GM23338 (cell line): ENCODE results near the gene DLX4.

Source experiments
- CREB1 ChIP-seq: fragments of 250-450 bp; sonication (Bioruptor Pico); IDR thresholded peaks from 2 replicates; pipeline ENCODE4 v1.5.0; 2020; ENCODE audit warnings: low read depth, mild to moderate bottlenecking, moderate library complexity
- EZH2 ChIP-seq: fragments of 200-600 bp; sonication (generic); IDR thresholded peaks from one replicate; pipeline ENCODE4 v1.8.0; 2017; ENCODE audit warnings: antibody characterized with exemption, mild to moderate bottlenecking, low read depth; ENCODE audit not compliant: unreplicated experiment
- EZH2phosphoT487 ChIP-seq: fragments of 200-600 bp; sonication (generic); IDR thresholded peaks from one replicate; pipeline ENCODE4 v1.8.1; 2018; ENCODE audit warnings: antibody characterized with exemption; ENCODE audit not compliant: unreplicated experiment
- JUNB ChIP-seq: IDR thresholded peaks from one replicate; pipeline ENCODE4 v1.6.1; 2016; ENCODE audit warnings: antibody characterized with exemption; ENCODE audit not compliant: unreplicated experiment
- NANOG ChIP-seq: IDR thresholded peaks from 2 replicates; pipeline ENCODE4 v1.6.1; 2016; ENCODE audit warnings: antibody characterized with exemption, borderline replicate concordance
- POLR2AphosphoS5 ChIP-seq: IDR thresholded peaks from 2 replicates; pipeline ENCODE4 v1.6.1; 2016; ENCODE audit warnings: antibody characterized with exemption, low read depth
- STAT1 ChIP-seq: IDR thresholded peaks from one replicate; pipeline ENCODE4 v1.6.1; 2016; ENCODE audit warnings: antibody characterized with exemption; ENCODE audit not compliant: unreplicated experiment
- ZNF114 ChIP-seq: fragments of 250-450 bp; sonication (Bioruptor Pico); IDR thresholded peaks from 2 replicates; pipeline ENCODE4 v1.5.0; 2020; ENCODE audit warnings: mild to moderate bottlenecking, moderate library complexity
- ZNF331 ChIP-seq: fragments of 250-450 bp; sonication (Bioruptor Pico); IDR thresholded peaks from 2 replicates; pipeline ENCODE4 v1.5.0; 2020; ENCODE audit warnings: low read depth, mild to moderate bottlenecking, moderate library complexity
- TF ChIP-seq, protein P1 (sequence below): IDR thresholded peaks from one replicate; pipeline ENCODE4 v1.6.1; 2018; ENCODE audit warnings: antibody characterized with exemption; ENCODE audit not compliant: unreplicated experiment
- TF ChIP-seq, protein P2 (sequence below), 2 experiments: fragments of 200-600 bp in 1 of 2; sonication (generic) in 1 of 2; conservative IDR thresholded peaks; 2 replicates each; pipeline versions ENCODE4 v1.5.1 to v1.6.1; 2016 to 2017; ENCODE audit warnings: antibody characterized with exemption in 2 of 2, low read depth in 2 of 2, mild to moderate bottlenecking in 2 of 2, moderate library complexity in 1 of 2
- TF ChIP-seq, protein P3 (sequence below): IDR thresholded peaks from 2 replicates; pipeline ENCODE4 v1.6.1; 2016; ENCODE audit warnings: antibody characterized with exemption

DNA sequence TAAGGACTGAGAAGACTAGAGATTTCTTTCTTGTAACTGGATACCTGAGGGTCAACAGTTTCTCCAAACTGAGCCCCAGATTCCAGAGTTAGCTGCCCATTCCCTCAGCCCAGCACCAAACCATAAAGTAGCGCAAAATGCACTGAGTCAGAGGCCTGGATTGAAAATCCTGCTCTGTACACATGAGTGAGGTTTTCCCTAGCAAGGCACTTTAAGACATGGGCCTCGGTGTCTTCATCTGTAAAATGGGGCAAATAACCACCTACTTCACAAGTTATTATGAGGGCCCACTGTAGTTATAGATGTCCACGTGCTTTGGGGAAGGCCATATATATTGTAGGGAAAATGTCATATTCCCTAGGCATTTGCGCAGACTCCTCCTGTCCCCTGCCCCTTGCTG lies 10.3 kb upstream of the DLX4 start:
- TF ChIP-seq POLR2AphosphoS5 (no peak), EZH2 (no peak), EZH2phosphoT487 (no peak), CREB1 (CRISPR knock-in tag) (no peak), NANOG (no peak), JUNB (no peak), ZNF114 (CRISPR knock-in tag) (no peak), STAT1 (no peak), ZNF331 (CRISPR knock-in tag) (no peak)
- TF ChIP-seq, protein P1, sequence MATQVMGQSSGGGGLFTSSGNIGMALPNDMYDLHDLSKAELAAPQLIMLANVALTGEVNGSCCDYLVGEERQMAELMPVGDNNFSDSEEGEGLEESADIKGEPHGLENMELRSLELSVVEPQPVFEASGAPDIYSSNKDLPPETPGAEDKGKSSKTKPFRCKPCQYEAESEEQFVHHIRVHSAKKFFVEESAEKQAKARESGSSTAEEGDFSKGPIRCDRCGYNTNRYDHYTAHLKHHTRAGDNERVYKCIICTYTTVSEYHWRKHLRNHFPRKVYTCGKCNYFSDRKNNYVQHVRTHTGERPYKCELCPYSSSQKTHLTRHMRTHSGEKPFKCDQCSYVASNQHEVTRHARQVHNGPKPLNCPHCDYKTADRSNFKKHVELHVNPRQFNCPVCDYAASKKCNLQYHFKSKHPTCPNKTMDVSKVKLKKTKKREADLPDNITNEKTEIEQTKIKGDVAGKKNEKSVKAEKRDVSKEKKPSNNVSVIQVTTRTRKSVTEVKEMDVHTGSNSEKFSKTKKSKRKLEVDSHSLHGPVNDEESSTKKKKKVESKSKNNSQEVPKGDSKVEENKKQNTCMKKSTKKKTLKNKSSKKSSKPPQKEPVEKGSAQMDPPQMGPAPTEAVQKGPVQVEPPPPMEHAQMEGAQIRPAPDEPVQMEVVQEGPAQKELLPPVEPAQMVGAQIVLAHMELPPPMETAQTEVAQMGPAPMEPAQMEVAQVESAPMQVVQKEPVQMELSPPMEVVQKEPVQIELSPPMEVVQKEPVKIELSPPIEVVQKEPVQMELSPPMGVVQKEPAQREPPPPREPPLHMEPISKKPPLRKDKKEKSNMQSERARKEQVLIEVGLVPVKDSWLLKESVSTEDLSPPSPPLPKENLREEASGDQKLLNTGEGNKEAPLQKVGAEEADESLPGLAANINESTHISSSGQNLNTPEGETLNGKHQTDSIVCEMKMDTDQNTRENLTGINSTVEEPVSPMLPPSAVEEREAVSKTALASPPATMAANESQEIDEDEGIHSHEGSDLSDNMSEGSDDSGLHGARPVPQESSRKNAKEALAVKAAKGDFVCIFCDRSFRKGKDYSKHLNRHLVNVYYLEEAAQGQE, result no peak
- TF ChIP-seq, protein P2, sequence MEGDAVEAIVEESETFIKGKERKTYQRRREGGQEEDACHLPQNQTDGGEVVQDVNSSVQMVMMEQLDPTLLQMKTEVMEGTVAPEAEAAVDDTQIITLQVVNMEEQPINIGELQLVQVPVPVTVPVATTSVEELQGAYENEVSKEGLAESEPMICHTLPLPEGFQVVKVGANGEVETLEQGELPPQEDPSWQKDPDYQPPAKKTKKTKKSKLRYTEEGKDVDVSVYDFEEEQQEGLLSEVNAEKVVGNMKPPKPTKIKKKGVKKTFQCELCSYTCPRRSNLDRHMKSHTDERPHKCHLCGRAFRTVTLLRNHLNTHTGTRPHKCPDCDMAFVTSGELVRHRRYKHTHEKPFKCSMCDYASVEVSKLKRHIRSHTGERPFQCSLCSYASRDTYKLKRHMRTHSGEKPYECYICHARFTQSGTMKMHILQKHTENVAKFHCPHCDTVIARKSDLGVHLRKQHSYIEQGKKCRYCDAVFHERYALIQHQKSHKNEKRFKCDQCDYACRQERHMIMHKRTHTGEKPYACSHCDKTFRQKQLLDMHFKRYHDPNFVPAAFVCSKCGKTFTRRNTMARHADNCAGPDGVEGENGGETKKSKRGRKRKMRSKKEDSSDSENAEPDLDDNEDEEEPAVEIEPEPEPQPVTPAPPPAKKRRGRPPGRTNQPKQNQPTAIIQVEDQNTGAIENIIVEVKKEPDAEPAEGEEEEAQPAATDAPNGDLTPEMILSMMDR (conservative IDR thresholded peaks at IDR 0.05; ENCODE audit: low read depth in 2 of 2), result no peak
- TF ChIP-seq, protein P3, sequence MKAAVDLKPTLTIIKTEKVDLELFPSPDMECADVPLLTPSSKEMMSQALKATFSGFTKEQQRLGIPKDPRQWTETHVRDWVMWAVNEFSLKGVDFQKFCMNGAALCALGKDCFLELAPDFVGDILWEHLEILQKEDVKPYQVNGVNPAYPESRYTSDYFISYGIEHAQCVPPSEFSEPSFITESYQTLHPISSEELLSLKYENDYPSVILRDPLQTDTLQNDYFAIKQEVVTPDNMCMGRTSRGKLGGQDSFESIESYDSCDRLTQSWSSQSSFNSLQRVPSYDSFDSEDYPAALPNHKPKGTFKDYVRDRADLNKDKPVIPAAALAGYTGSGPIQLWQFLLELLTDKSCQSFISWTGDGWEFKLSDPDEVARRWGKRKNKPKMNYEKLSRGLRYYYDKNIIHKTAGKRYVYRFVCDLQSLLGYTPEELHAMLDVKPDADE, result no peak
